ENCODE measurements around the gene PRKAA1.

The PRKAA1 gene

GRCh38 chr5:40798012-40798800 lies at the start of gene PRKAA1:
TSS of gene PRKAA1 (minus strand) at chr5:40798374. CDS start at chr5:40798189, 185 bp downstream.
- Histone ChIP-seq H3K9ac (ENCODE audit: low read depth, low read length) (peak within 1 kb of the TSS; percentile 94), H3K36me3 (ENCODE audit: control insufficient read depth, insufficient read depth, low read length) (no peaks in the 10 kb centered on the region), H3K4me3 (ENCODE audit: low read depth, low read length) (peak within 1 kb of the TSS; percentile 94), H3K9me3 (ENCODE audit: control insufficient read depth, insufficient read depth, low read length) (no peaks in the 10 kb centered on the region), H3K4me1 (ENCODE audit: control insufficient read depth, insufficient read depth, low read length) (peaks cover 3% of the 10 kb centered on the region), H3K27me3 (ENCODE audit: control insufficient read depth, insufficient read depth, low read length) (peaks cover 4% of the 10 kb centered on the region)

- Histone ChIP-seq H3K9ac (ENCODE audit: low read depth, low read length) (no peak overlapping the region), H3K9me3 (ENCODE audit: control insufficient read depth, insufficient read depth, low read length) (no peaks in the 10 kb centered on the region), H3K36me3 (ENCODE audit: control insufficient read depth, insufficient read depth, low read length) (no peaks in the 10 kb centered on the region), H3K27me3 (ENCODE audit: control insufficient read depth, insufficient read depth, low read length) (no peaks in the 10 kb centered on the region), H3K4me3 (ENCODE audit: low read depth, low read length) (no peak overlapping the region), H3K4me1 (ENCODE audit: control insufficient read depth, insufficient read depth, low read length) (no peaks in the 10 kb centered on the region)
These were observed 49.4 kb upstream of the PRKAA1 start for GRCh38 chr5:40847525-40847924.

GRCh38 chr5:40846371-40846770 lies 48.2 kb upstream of the PRKAA1 start:
- Histone ChIP-seq H3K4me3 (ENCODE audit: low read depth, low read length) (no peak overlapping the region), H3K4me1 (ENCODE audit: control insufficient read depth, insufficient read depth, low read length) (no peaks in the 10 kb centered on the region), H3K9me3 (ENCODE audit: control insufficient read depth, insufficient read depth, low read length) (no peaks in the 10 kb centered on the region), H3K27me3 (ENCODE audit: control insufficient read depth, insufficient read depth, low read length) (no peaks in the 10 kb centered on the region), H3K36me3 (ENCODE audit: control insufficient read depth, insufficient read depth, low read length) (no peaks in the 10 kb centered on the region), H3K9ac (ENCODE audit: low read depth, low read length) (no peak overlapping the region)

- Histone ChIP-seq H3K4me1 (ENCODE audit: control insufficient read depth, insufficient read depth, low read length) (no peaks in the 10 kb centered on the region), H3K27me3 (ENCODE audit: control insufficient read depth, insufficient read depth, low read length) (no peaks in the 10 kb centered on the region), H3K36me3 (ENCODE audit: control insufficient read depth, insufficient read depth, low read length) (no peaks in the 10 kb centered on the region), H3K9me3 (ENCODE audit: control insufficient read depth, insufficient read depth, low read length) (no peaks in the 10 kb centered on the region), H3K9ac (ENCODE audit: low read depth, low read length) (no peak overlapping the region), H3K4me3 (ENCODE audit: low read depth, low read length) (no peak overlapping the region)
These were observed 46.4 kb upstream of the PRKAA1 start for GRCh38 chr5:40844565-40844964.

GRCh38 chr5:40842351-40842750 lies 44.2 kb upstream of the PRKAA1 start:
- Histone ChIP-seq H3K4me3 (ENCODE audit: low read depth, low read length) (no peak overlapping the region), H3K27me3 (ENCODE audit: control insufficient read depth, insufficient read depth, low read length) (no peaks in the 10 kb centered on the region), H3K4me1 (ENCODE audit: control insufficient read depth, insufficient read depth, low read length) (no peaks in the 10 kb centered on the region), H3K36me3 (ENCODE audit: control insufficient read depth, insufficient read depth, low read length) (no peaks in the 10 kb centered on the region), H3K9me3 (ENCODE audit: control insufficient read depth, insufficient read depth, low read length) (no peaks in the 10 kb centered on the region), H3K9ac (ENCODE audit: low read depth, low read length) (no peak overlapping the region)

GRCh38 chr5:40841068-40841805 lies 43.1 kb upstream of the PRKAA1 start, which contains the start of gene CARD6:
TSS of gene CARD6 (plus strand) at chr5:40841367. CDS start at chr5:40841383, 16 bp downstream.
- Histone ChIP-seq H3K9ac (ENCODE audit: low read depth, low read length) (peak within 1 kb of the TSS; percentile 19), H3K4me1 (ENCODE audit: control insufficient read depth, insufficient read depth, low read length) (no peaks in the 10 kb centered on the region), H3K9me3 (ENCODE audit: control insufficient read depth, insufficient read depth, low read length) (no peaks in the 10 kb centered on the region), H3K36me3 (ENCODE audit: control insufficient read depth, insufficient read depth, low read length) (no peaks in the 10 kb centered on the region), H3K4me3 (ENCODE audit: low read depth, low read length) (peak within 1 kb of the TSS; percentile 26), H3K27me3 (ENCODE audit: control insufficient read depth, insufficient read depth, low read length) (no peaks in the 10 kb centered on the region)

GRCh38 chr5:40838086-40838485 lies 39.9 kb upstream of the PRKAA1 start:
- Histone ChIP-seq H3K4me1 (ENCODE audit: control insufficient read depth, insufficient read depth, low read length) (peaks cover 3% of the 10 kb centered on the region), H3K9me3 (ENCODE audit: control insufficient read depth, insufficient read depth, low read length) (no peaks in the 10 kb centered on the region), H3K4me3 (ENCODE audit: low read depth, low read length) (no peak overlapping the region), H3K27me3 (ENCODE audit: control insufficient read depth, insufficient read depth, low read length) (no peaks in the 10 kb centered on the region), H3K36me3 (ENCODE audit: control insufficient read depth, insufficient read depth, low read length) (peaks cover 17% of the 10 kb centered on the region), H3K9ac (ENCODE audit: low read depth, low read length) (no peak overlapping the region)

- Histone ChIP-seq H3K36me3 (ENCODE audit: control insufficient read depth, insufficient read depth, low read length) (peaks cover 46% of the 10 kb centered on the region), H3K4me1 (ENCODE audit: control insufficient read depth, insufficient read depth, low read length) (peaks cover 9% of the 10 kb centered on the region), H3K9me3 (ENCODE audit: control insufficient read depth, insufficient read depth, low read length) (no peaks in the 10 kb centered on the region), H3K4me3 (ENCODE audit: low read depth, low read length) (peak within 1 kb of the TSS; percentile 99), H3K9ac (ENCODE audit: low read depth, low read length) (peak within 1 kb of the TSS; percentile 100), H3K27me3 (ENCODE audit: control insufficient read depth, insufficient read depth, low read length) (no peaks in the 10 kb centered on the region)
These were observed 36.9 kb upstream of the PRKAA1 start, which contains the start of gene RPL37 for GRCh38 chr5:40834849-40835787. TSS of gene RPL37 (minus strand) at chr5:40835222. CDS start at chr5:40835185, 37 bp downstream.

- no peaks in the 10 kb centered on the region for H3K27me3 ChIP-seq (ENCODE audit: control insufficient read depth, insufficient read depth, low read length)
- H3K9me3 ChIP-seq (ENCODE audit: control insufficient read depth, insufficient read depth, low read length) = no peaks in the 10 kb centered on the region
- peak overlapping the region; percentile 100 for H3K9ac ChIP-seq (ENCODE audit: low read depth, low read length)
- peaks cover 9% of the 10 kb centered on the region for H3K4me1 ChIP-seq (ENCODE audit: control insufficient read depth, insufficient read depth, low read length)
- H3K4me3 ChIP-seq (ENCODE audit: low read depth, low read length) = peak overlapping the region; percentile 99
- peaks cover 52% of the 10 kb centered on the region for H3K36me3 ChIP-seq (ENCODE audit: control insufficient read depth, insufficient read depth, low read length)
These were observed 36.2 kb upstream of the PRKAA1 start for GRCh38 chr5:40834391-40834848.

- H3K4me1 ChIP-seq (ENCODE audit: control insufficient read depth, insufficient read depth, low read length) = peaks cover 10% of the 10 kb centered on the region
- no peaks in the 10 kb centered on the region for H3K9me3 ChIP-seq (ENCODE audit: control insufficient read depth, insufficient read depth, low read length)
- H3K4me3 ChIP-seq (ENCODE audit: low read depth, low read length) = peak overlapping the region; percentile 99
- peaks cover 58% of the 10 kb centered on the region for H3K36me3 ChIP-seq (ENCODE audit: control insufficient read depth, insufficient read depth, low read length)
- H3K27me3 ChIP-seq (ENCODE audit: control insufficient read depth, insufficient read depth, low read length) = no peaks in the 10 kb centered on the region
- H3K9ac ChIP-seq (ENCODE audit: low read depth, low read length) = peak overlapping the region; percentile 100
These were observed 35.6 kb upstream of the PRKAA1 start for GRCh38 chr5:40833712-40834229.

- Histone ChIP-seq H3K4me1 (ENCODE audit: control insufficient read depth, insufficient read depth, low read length) (peaks cover 12% of the 10 kb centered on the region), H3K4me3 (ENCODE audit: low read depth, low read length) (no peak overlapping the region), H3K36me3 (ENCODE audit: control insufficient read depth, insufficient read depth, low read length) (peaks cover 69% of the 10 kb centered on the region), H3K9ac (ENCODE audit: low read depth, low read length) (no peak overlapping the region), H3K27me3 (ENCODE audit: control insufficient read depth, insufficient read depth, low read length) (no peaks in the 10 kb centered on the region), H3K9me3 (ENCODE audit: control insufficient read depth, insufficient read depth, low read length) (no peaks in the 10 kb centered on the region)
These were observed 34.2 kb upstream of the PRKAA1 start for GRCh38 chr5:40832345-40832744.

Data from iPS-15b (cell line).